WI38 (cell line): ENCODE results near the gene MED16.
"Not testable (repeated sequence)": the region's sequence is repeated elsewhere in the genome, so short reads cannot be mapped to it uniquely, and the experiment has no call there.

Source experiments
- H3K4me3 ChIP-seq: 2 replicates; pipeline ENCODE4 v1.5.1; 2011; ENCODE audit warnings: low read depth, mild to moderate bottlenecking, control low read depth, low read length
- CTCF ChIP-seq: IDR thresholded peaks from 2 replicates; pipeline ENCODE4 v1.5.1; 2012; ENCODE audit warnings: low read depth, mild to moderate bottlenecking, control low read depth, low read length

The MED16 gene

GRCh38 chr19:884420-885211, 8.4 kb downstream of the MED16 start:
- no peak for TF ChIP-seq CTCF
- H3K4me3 ChIP-seq = no peak overlapping the region

GRCh38 chr19:883661-884211, 9.3 kb downstream of the MED16 start:
- H3K4me3 ChIP-seq = no peak overlapping the region
- TF ChIP-seq CTCF = no peak

GRCh38 chr19:882871-883497, 10.0 kb downstream of the MED16 start:
- no peak overlapping the region for H3K4me3 ChIP-seq
- TF ChIP-seq CTCF = no peak

GRCh38 chr19:881385-882071, 11.5 kb downstream of the MED16 start:
- no peak for TF ChIP-seq CTCF
- no peak overlapping the region for H3K4me3 ChIP-seq

- no peak overlapping the region for H3K4me3 ChIP-seq
- no peak for TF ChIP-seq CTCF
Observed at GRCh38 chr19:879711-880438, 13.1 kb downstream of the MED16 start.

- not testable (repeated sequence) for H3K4me3 ChIP-seq
Observed at GRCh38 chr19:878751-879561, 14.0 kb downstream of the MED16 start.

GRCh38 chr19:877992-878660, 14.9 kb downstream of the MED16 start:
- H3K4me3 ChIP-seq = not testable (repeated sequence)
